HK-2 (cell line): ENCODE results near the gene PPARG.
"Not testable (repeated sequence)": the region's sequence is repeated elsewhere in the genome, so short reads cannot be mapped to it uniquely, and the experiment has no call there.

Source experiments
- DNase-seq: peaks from one replicate; pipeline ENCODE4 v3.0.0-alpha.2; 2018; ENCODE audit not compliant: unreplicated experiment

PPARG gene

DNA sequence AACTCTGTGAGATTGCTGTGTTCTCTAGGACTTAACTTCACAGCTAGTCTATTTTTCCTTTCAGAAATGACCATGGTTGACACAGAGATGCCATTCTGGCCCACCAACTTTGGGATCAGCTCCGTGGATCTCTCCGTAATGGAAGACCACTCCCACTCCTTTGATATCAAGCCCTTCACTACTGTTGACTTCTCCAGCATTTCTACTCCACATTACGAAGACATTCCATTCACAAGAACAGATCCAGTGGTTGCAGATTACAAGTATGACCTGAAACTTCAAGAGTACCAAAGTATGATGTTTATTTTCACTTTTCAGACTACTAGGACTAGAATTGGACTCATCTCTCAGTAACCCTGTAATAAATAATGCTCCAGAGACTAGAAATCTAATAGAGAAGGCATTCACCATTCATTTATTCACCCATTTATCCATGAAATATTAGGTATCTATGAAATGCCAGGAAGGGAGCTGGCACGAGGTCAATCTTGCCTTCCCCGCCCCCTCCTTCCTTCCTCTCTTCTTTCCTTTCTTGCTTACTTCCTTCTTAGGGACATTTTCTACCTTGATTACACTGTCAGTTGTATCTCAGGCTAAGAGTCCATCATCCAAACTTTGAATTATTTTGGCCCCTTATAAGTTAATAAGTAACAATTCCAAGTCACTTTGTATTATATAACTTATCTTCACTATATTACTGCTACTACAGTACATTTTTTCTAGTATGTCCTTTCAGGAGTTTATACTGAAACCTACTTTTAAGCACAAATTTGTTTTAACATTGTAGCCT, 91.0 kb downstream of the PPARG start:
- DNase-seq: no peak

- DNase-seq: no peak
Observed at GRCh38 chr3:12380461-12380860, 91.6 kb downstream of the PPARG start.

GRCh38 chr3:12381199-12381598, 92.3 kb downstream of the PPARG start:
- no peak for DNase-seq

- no peak for DNase-seq
Observed at GRCh38 chr3:12383218-12383617, 94.3 kb downstream of the PPARG start.

GRCh38 chr3:12384451-12385233, 95.8 kb downstream of the PPARG start:
- no peak for DNase-seq

DNA sequence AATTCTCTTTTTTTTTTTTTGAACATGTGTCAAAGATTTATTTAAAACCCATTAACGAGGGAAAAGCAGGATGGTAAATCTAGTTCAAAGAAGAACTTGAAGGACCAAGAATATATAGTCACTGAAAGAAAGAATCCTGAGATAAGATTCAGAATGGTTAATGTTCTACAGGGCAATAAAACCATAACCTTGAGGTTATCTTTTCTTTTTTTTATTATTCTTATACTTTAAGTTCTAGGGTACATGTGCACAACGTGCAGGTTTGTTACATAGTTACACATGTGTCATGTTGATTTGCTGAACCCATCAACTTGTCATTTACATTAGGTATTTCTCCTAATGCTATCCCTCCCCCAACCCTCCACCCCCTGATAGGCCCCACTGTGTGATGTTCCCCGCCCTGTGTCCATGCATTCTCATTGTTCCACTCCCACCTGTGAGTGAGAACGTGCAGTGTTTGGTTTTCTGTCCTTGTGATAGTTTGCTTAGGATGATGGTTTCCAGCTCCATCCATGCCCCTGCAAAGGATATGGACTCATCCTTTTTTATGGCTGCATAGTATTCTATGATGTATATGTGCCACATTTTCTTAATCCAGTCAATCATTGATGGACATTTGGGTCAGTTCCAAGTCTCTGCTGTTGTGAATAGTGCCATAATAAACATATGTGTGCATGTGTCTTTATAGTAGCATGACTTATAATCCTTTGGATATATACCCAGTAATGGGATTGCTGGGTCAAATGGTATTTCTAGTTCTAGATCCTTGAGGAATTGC, 97.8 kb downstream of the PPARG start:
- DNase-seq: not testable (repeated sequence)

DNA sequence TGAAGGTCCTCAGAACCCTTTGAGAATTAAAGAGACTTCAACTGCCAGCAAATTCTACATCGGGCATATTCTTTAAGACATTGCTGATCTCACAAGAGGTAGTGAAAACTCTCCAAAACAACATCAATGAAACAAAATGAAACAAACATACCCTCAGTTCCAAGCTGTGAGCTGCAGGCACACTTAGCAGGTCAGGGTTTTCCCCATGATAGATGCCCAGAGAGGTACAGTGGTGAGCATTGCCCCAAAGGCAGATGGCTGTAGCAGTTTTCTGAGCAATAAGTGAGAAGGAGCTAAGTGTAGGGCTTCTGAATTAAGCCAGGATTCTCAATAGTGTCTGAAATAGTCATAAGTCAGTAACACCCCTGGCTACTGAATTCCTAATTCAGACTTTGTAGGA, 99.3 kb downstream of the PPARG start:
- DNase-seq: no peak

- DNase-seq: no peak
Observed at GRCh38 chr3:12392101-12392878, 103.4 kb downstream of the PPARG start.

DNA sequence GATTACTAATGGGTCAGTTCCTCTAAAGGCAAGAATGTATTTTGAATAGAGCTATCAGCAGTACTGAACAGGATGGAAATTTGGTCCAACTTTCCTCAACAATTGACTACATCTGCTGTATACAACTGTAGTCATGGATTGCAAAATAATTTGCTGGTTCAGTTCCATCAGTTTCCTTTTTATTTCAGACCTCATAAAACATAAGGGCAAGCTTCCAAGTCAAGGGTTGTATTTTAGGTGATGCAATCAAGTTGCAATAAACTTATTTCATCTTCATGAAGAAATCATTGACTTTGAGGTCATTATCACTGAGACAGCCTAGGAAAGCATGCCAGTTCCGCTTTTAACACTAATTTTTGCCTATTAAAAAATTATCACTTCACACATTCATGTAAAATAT, 105.0 kb downstream of the PPARG start:
- DNase-seq: no peak

DNA sequence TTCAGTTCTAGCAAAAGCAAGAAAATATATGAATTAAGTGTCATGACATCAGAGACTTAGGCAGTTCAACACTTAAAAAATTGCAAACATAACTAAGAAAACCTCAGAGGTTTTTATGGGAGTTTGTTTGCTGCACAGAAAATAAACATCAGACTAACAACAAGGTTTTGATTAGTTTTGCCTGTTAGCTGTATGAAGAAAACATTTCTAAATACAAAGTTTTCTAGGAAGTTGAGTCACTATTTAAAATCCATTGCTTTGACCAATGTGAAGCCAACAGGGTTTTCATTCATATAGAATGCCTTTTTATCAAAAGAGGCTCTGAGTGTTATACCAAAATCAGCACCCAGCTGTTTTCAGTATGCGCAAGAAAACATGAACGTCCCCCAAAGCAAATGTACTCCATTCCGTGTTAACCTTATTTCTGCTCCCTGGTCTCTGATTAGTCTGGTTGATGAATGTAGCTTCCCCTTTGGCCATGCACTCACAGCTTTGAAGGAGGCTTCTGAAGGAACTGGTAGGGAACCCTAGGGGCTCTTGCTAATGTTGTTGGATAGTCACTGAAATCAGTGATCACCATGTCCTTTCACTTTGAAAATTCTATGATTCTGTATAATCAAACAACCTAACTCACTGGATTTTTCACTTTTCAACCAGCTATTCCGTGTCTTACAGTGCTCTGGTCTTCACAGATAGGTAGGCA, 105.8 kb downstream of the PPARG start:
- no peak for DNase-seq

GRCh38 chr3:12395349-12396012, 106.6 kb downstream of the PPARG start:
- no peak for DNase-seq

DNA sequence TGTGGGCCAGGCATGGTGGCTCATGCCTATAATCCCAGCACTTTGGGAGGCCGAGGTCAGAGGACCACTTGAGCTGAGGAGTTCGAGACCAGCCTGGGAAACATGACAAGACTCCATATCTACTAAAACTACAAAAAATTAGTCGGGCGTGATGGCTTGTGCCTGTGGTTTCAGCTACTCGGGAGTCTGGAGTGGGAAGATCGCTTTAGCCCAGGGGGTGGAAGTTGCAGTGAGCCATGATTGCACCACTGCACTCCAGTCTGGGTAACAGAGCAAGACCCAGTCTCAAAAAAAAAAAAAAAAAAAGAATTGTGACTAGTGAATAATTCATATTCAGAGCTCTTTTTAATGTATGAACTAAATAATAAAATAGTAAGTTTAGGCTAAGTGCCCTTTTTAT, 107.6 kb downstream of the PPARG start:
- DNase-seq: peak; percentile 13

DNA sequence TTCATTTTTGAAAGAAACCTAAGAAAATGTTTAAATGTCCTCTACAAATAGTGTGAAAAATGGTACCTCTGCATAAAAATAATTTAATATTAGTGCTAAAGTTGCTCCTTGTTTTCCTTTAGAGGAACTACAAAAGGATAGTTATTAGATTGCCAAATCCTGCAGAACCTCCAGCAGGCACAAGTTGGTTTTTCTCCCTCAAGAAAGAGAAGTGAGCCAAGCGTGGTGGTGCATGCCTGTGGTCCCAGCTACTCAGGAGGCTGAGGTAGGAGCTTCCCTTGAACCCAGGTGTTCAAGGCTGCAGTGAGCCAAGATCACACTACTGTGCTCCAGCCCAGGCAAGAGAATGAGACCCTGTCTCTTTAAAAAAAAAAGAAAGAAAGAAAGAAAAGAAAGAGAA, 110.4 kb downstream of the PPARG start:
- DNase-seq: no peak

DNA sequence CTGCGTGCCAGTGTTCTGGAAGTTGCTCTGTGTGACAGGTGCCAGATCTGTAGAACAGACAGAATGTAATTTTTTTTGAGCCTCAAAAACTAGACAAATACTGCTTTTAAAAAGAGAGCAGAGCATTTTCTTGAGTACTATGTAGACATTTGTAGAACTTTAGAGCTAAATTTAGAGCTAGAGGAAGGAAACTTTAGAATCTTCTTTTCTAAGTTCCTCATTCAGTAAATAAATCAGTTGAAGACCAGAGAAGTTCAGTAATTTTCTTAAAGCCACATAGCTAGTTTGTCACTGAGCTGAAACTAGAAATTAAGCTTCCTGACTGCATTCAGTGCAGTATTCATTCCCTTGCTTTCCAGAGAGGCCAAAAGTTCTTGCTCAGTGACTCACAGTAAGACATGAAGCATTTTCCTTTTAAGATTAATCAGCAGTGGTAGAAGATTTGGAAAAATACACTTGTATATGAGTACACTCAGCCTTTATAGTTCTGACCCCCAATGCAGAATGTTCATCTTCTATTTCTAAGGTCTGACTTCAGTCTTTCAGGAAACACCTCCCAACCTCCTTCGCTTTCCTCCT, 111.8 kb downstream of the PPARG start:
- no peak for DNase-seq

GRCh38 chr3:12401208-12401607, 112.3 kb downstream of the PPARG start:
- no peak for DNase-seq

DNA sequence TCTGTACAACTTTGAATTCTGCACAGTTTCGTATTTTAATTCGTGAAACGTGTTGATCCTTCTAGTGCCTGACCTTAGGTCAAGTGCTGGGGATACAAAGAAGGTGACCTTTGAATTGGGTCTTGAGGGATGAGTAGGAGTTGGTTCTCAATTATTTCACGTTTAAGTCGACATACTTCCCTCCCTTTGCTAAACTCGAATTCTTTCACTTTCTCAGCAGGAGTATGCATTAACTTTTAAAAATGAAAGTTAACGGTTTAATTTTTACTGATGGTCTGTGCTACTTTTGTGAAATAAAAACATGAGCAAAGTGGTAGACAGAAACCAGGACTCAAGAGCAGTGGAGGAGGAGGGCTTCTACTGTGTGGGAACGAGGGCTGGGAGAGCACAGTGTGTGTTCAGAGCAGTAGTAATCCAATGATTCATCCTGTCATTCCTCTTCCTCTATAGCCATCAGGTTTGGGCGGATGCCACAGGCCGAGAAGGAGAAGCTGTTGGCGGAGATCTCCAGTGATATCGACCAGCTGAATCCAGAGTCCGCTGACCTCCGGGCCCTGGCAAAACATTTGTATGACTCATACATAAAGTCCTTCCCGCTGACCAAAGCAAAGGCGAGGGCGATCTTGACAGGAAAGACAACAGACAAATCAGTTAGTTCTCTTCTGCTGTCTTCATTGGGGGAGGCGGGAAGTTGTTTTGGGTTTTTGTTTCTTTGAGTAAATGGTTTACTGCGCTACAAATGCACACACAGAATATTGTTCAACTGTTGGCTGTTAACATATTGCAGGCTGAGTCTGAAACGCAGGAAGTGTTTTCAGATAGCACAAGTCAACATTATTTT, 116.8 kb downstream of the PPARG start:
- peak; percentile 80 for DNase-seq

- no peak for DNase-seq
Observed at GRCh38 chr3:12408984-12409683, 120.3 kb downstream of the PPARG start.
